Liver (tissue), 9 donors: ENCODE data around the gene PCSK1. TPM values are rescaled to one million over a fixed set of nuclear protein-coding genes. Genes with fewer than 3 reads are reported as not detected.

Experiments used
- DNase-seq: peaks from one replicate; pipeline ENCODE4 v3.0.0-alpha.2; 2017; ENCODE audit warnings: low spot score
- H3K27ac ChIP-seq, 2 donors: one replicate each; pipeline ENCODE4 v1.7.0; 2013; ENCODE audit warnings: inconsistent platforms in 2 of 2, low read length in 2 of 2, control low read depth in 1 of 2, low read depth in 1 of 2, mild to moderate bottlenecking in 1 of 2
- H3K27me3 ChIP-seq, 4 donors: one replicate each; pipeline versions ENCODE4 v1.6.1 to v1.7.0; 2013; ENCODE audit warnings: low read length in 3 of 4, inconsistent platforms in 1 of 4, mild to moderate bottlenecking in 1 of 4, moderate library complexity in 1 of 4; ENCODE audit not compliant: control insufficient read depth in 4 of 4, insufficient read depth in 4 of 4
- H3K36me3 ChIP-seq, 4 donors: one replicate each; pipeline versions ENCODE4 v1.6.1 to v1.7.0; 2013; ENCODE audit warnings: low read length in 3 of 4, mild to moderate bottlenecking in 3 of 4, low read depth in 1 of 4, moderate library complexity in 1 of 4; ENCODE audit not compliant: control insufficient read depth in 4 of 4, insufficient read depth in 3 of 4
- H3K4me1 ChIP-seq, 4 donors: one replicate each; pipeline versions ENCODE4 v1.6.1 to v1.7.0; 2013; ENCODE audit warnings: low read length in 3 of 4, mild to moderate bottlenecking in 3 of 4, moderate library complexity in 1 of 4; ENCODE audit not compliant: control insufficient read depth in 4 of 4, insufficient read depth in 4 of 4
- H3K4me3 ChIP-seq, 3 donors: one replicate each; pipeline versions ENCODE4 v1.6.1 to v1.7.0; 2013; ENCODE audit warnings: low read length in 3 of 3, control low read depth in 1 of 3, low read depth in 1 of 3, mild to moderate bottlenecking in 1 of 3
- H3K9ac ChIP-seq, 2 donors: one replicate each; pipeline ENCODE4 v1.7.0; 2013; ENCODE audit warnings: low read length in 2 of 2, mild to moderate bottlenecking in 2 of 2, moderate library complexity in 2 of 2, control low read depth in 1 of 2, low read depth in 1 of 2
- H3K9me3 ChIP-seq, 4 donors: one replicate each; pipeline versions ENCODE4 v1.6.1 to v1.7.0; 2013; ENCODE audit warnings: low read length in 3 of 4; ENCODE audit not compliant: control insufficient read depth in 4 of 4
- ATF3 ChIP-seq: IDR thresholded peaks from 2 replicates; pipeline ENCODE4 v1.6.1; 2016; ENCODE audit warnings: antibody characterized with exemption
- CTCF ChIP-seq: fragments of 150-350 bp; IDR thresholded peaks from 2 replicates; pipeline ENCODE4 v1.5.1; 2017; ENCODE audit warnings: improper control_type of control experiment, low read depth, low read length; ENCODE audit not compliant: missing input control
- EGR1 ChIP-seq, 2 donors: IDR thresholded peaks; 2 replicates each; pipeline ENCODE4 v1.6.1; 2016 to 2018; ENCODE audit warnings: antibody characterized with exemption in 2 of 2, low read depth in 2 of 2
- FOXA1 ChIP-seq: IDR thresholded peaks from 2 replicates; pipeline ENCODE4 v1.6.1; 2016; ENCODE audit warnings: antibody characterized with exemption
- FOXA2 ChIP-seq: IDR thresholded peaks from 2 replicates; pipeline ENCODE4 v1.6.1; 2016; ENCODE audit warnings: antibody characterized with exemption
- GABPA ChIP-seq, 2 donors: IDR thresholded peaks in 1 of 2; conservative IDR thresholded peaks in 1 of 2; 2 replicates each; pipeline ENCODE4 v1.6.1; 2016; ENCODE audit warnings: antibody characterized with exemption in 2 of 2, mild to moderate bottlenecking in 1 of 2, moderate library complexity in 1 of 2
- HNF4A ChIP-seq, 2 donors: conservative IDR thresholded peaks; 2 replicates each; pipeline ENCODE4 v1.6.1; 2016; ENCODE audit warnings: antibody characterized with exemption in 2 of 2, mild to moderate bottlenecking in 2 of 2
- HNF4G ChIP-seq: IDR thresholded peaks from 2 replicates; pipeline ENCODE4 v1.6.1; 2016; ENCODE audit warnings: antibody characterized with exemption
- JUND ChIP-seq, 2 donors: IDR thresholded peaks; 2 replicates each; pipeline ENCODE4 v1.6.1; 2016; ENCODE audit warnings: antibody characterized with exemption in 2 of 2
- MAX ChIP-seq: IDR thresholded peaks from 2 replicates; pipeline ENCODE4 v1.6.1; 2016; ENCODE audit warnings: antibody characterized with exemption
- NR2F2 ChIP-seq: IDR thresholded peaks from 2 replicates; pipeline ENCODE4 v1.6.1; 2016; ENCODE audit warnings: antibody characterized with exemption
- RAD21 ChIP-seq, 2 donors: IDR thresholded peaks; 2 replicates each; pipeline ENCODE4 v1.6.1; 2016; ENCODE audit warnings: antibody characterized with exemption in 2 of 2, mild to moderate bottlenecking in 2 of 2
- RXRA ChIP-seq, 2 donors: IDR thresholded peaks; 2 replicates each; pipeline ENCODE4 v1.6.1; 2017 to 2018; ENCODE audit warnings: antibody characterized with exemption in 2 of 2, mild to moderate bottlenecking in 1 of 2
- SP1 ChIP-seq: IDR thresholded peaks from 2 replicates; pipeline ENCODE4 v1.6.1; 2018; ENCODE audit warnings: antibody characterized with exemption, mild to moderate bottlenecking
- TAF1 ChIP-seq: conservative IDR thresholded peaks from 2 replicates; pipeline ENCODE4 v1.6.1; 2016; ENCODE audit warnings: antibody characterized with exemption, mild to moderate bottlenecking
- YY1 ChIP-seq: IDR thresholded peaks from 2 replicates; pipeline ENCODE4 v1.6.1; 2016; ENCODE audit warnings: antibody characterized with exemption, mild to moderate bottlenecking
- WGBS: extraction: QIAGEN DNeasy Blood & Tissue Kit; methylation state at CpG from one replicate; pipeline ENCODE4 v1.1.7; 2013; 5-methylcytosine and 5-hydroxymethylcytosine counted together
- polyA plus RNA-seq, 2 donors: library from polyadenylated mRNA; stranded (reverse) in 1 of 2; unstranded in 1 of 2; fragments of 200-250 nt in 1 of 2; fragments of >200 nt in 1 of 2; fragmentation: Nextera tagmentation in 1 of 2; extraction: Ambion mirVana in 1 of 2; gene quantifications; one replicate each; pipeline versions ENCODE4 v1.2.1 to v1.2.3, GENCODE V29; 2013 to 2015
- total RNA-seq, 2 donors: library from RNA; depleted of rRNA; stranded (reverse); fragments of >200 nt; gene quantifications; one replicate each; pipeline ENCODE4 v1.2.3, GENCODE V29; 2014
- TF ChIP-seq, protein P1 (sequence below): IDR thresholded peaks from 2 replicates; pipeline ENCODE4 v1.6.1; 2016; ENCODE audit warnings: antibody characterized with exemption, mild to moderate bottlenecking
- TF ChIP-seq, protein P2 (sequence below): IDR thresholded peaks from 2 replicates; pipeline ENCODE4 v1.6.1; 2016; ENCODE audit warnings: antibody characterized with exemption
- donor health status: healthy.
- donor health status: healthy.
- donor health status: healthy.
- donor health status: healthy.
- donor health status: healthy.

Gene PCSK1
- total RNA-seq (under 1 TPM; 0.08 to 0.09 TPM), polyA plus RNA-seq (under 1 TPM; 0.01 to 0.08 TPM)

GRCh38 chr5:96433066-96433447 lies at the start of gene PCSK1:
Gene PCSK1 (minus strand): TSS chr5:96433248. CDS start chr5:96433042, 206 bp downstream.
- H3K4me3 ChIP-seq: no peak within 1 kb of the TSS
- DNase-seq: no peak
- H3K4me1 ChIP-seq: peaks cover 6 to 15% (median 7%) of the 10 kb centered on the region in 4 donors
- H3K27me3 ChIP-seq: peaks cover 0 to 19% (median 8%) of the 10 kb centered on the region in 4 donors
- WGBS: 17% methylated on average over 19 of the region's 19 CpGs
- H3K36me3 ChIP-seq: no peaks in the 10 kb centered on the region
- no peak for TF ChIP-seq RXRA (IDR thresholded peaks at IDR 0.05)
- TF ChIP-seq HNF4G: no peak
- TF ChIP-seq, protein P1, sequence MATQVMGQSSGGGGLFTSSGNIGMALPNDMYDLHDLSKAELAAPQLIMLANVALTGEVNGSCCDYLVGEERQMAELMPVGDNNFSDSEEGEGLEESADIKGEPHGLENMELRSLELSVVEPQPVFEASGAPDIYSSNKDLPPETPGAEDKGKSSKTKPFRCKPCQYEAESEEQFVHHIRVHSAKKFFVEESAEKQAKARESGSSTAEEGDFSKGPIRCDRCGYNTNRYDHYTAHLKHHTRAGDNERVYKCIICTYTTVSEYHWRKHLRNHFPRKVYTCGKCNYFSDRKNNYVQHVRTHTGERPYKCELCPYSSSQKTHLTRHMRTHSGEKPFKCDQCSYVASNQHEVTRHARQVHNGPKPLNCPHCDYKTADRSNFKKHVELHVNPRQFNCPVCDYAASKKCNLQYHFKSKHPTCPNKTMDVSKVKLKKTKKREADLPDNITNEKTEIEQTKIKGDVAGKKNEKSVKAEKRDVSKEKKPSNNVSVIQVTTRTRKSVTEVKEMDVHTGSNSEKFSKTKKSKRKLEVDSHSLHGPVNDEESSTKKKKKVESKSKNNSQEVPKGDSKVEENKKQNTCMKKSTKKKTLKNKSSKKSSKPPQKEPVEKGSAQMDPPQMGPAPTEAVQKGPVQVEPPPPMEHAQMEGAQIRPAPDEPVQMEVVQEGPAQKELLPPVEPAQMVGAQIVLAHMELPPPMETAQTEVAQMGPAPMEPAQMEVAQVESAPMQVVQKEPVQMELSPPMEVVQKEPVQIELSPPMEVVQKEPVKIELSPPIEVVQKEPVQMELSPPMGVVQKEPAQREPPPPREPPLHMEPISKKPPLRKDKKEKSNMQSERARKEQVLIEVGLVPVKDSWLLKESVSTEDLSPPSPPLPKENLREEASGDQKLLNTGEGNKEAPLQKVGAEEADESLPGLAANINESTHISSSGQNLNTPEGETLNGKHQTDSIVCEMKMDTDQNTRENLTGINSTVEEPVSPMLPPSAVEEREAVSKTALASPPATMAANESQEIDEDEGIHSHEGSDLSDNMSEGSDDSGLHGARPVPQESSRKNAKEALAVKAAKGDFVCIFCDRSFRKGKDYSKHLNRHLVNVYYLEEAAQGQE: no peak
- no peak for TF ChIP-seq JUND (IDR thresholded peaks at IDR 0.05)
- TF ChIP-seq RAD21 (IDR thresholded peaks at IDR 0.05): no peak
- no peak for TF ChIP-seq ATF3
- no peak for TF ChIP-seq FOXA1
- no peak for TF ChIP-seq GABPA (IDR thresholded peaks at IDR 0.05 in 1 of 2, conservative IDR thresholded peaks at IDR 0.05 in 1 of 2)
- TF ChIP-seq MAX: no peak
- TF ChIP-seq EGR1 (IDR thresholded peaks at IDR 0.05; ENCODE audit: low read depth in 2 of 2): no peak
- TF ChIP-seq HNF4A (conservative IDR thresholded peaks at IDR 0.05): no peak
- TF ChIP-seq FOXA2: no peak
- TF ChIP-seq, protein P2, sequence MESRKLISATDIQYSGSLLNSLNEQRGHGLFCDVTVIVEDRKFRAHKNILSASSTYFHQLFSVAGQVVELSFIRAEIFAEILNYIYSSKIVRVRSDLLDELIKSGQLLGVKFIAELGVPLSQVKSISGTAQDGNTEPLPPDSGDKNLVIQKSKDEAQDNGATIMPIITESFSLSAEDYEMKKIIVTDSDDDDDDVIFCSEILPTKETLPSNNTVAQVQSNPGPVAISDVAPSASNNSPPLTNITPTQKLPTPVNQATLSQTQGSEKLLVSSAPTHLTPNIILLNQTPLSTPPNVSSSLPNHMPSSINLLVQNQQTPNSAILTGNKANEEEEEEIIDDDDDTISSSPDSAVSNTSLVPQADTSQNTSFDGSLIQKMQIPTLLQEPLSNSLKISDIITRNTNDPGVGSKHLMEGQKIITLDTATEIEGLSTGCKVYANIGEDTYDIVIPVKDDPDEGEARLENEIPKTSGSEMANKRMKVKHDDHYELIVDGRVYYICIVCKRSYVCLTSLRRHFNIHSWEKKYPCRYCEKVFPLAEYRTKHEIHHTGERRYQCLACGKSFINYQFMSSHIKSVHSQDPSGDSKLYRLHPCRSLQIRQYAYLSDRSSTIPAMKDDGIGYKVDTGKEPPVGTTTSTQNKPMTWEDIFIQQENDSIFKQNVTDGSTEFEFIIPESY: no peak
- TF ChIP-seq SP1: no peak
- no peak for TF ChIP-seq CTCF
- TF ChIP-seq YY1: no peak
- TF ChIP-seq NR2F2: no peak
- no peak within 1 kb of the TSS for H3K9ac ChIP-seq
- peaks cover 0 to 3% (median 0%) of the 10 kb centered on the region in 4 donors for H3K9me3 ChIP-seq
- no peak within 1 kb of the TSS for H3K27ac ChIP-seq

DNA sequence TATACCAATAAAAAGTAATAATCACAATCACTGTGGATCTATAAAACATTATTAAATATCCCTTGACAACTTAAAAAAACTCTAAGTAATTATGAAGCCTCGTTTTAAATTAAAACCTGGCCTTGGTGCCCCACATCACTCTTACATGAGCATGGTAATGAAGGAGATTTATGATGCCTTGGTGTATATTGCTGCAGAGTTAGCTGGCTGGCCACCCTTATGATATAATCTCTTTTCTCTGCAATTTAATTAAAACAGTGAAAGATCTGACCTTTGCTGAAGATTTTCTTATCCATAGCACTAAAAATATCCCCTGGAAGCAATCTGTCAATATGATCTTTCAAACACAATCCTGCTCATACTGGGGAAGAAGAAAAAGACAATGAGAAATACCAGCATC lies 48.8 kb upstream of the PCSK1 start:
- Histone ChIP-seq H3K9me3 (no peaks in the 10 kb centered on the region), H3K27ac (no peak overlapping the region), H3K4me3 (no peak overlapping the region), H3K9ac (no peak overlapping the region), H3K4me1 (no peaks in the 10 kb centered on the region), H3K36me3 (no peaks in the 10 kb centered on the region), H3K27me3 (no peaks in the 10 kb centered on the region)
- 48% methylated on average over 1 of the region's 1 CpG for WGBS
- no peak for DNase-seq
- no peak for TF ChIP-seq RXRA (IDR thresholded peaks at IDR 0.05)
- no peak for TF ChIP-seq FOXA2
- TF ChIP-seq SP1: no peak
- TF ChIP-seq RAD21 (IDR thresholded peaks at IDR 0.05): no peak
- no peak for TF ChIP-seq ATF3
- no peak for TF ChIP-seq EGR1 (IDR thresholded peaks at IDR 0.05; ENCODE audit: low read depth in 2 of 2)
- no peak for TF ChIP-seq HNF4A (conservative IDR thresholded peaks at IDR 0.05)
- TF ChIP-seq TAF1: no peak
- no peak for TF ChIP-seq GABPA (IDR thresholded peaks at IDR 0.05 in 1 of 2, conservative IDR thresholded peaks at IDR 0.05 in 1 of 2)
- no peak for TF ChIP-seq FOXA1
- TF ChIP-seq NR2F2: no peak
- TF ChIP-seq YY1: no peak
- no peak for TF ChIP-seq HNF4G
- TF ChIP-seq, protein P2: no peak
- TF ChIP-seq MAX: no peak
- no peak for TF ChIP-seq JUND (IDR thresholded peaks at IDR 0.05)
